Measurements from ENCODE around the gene CCT4.

DNA sequence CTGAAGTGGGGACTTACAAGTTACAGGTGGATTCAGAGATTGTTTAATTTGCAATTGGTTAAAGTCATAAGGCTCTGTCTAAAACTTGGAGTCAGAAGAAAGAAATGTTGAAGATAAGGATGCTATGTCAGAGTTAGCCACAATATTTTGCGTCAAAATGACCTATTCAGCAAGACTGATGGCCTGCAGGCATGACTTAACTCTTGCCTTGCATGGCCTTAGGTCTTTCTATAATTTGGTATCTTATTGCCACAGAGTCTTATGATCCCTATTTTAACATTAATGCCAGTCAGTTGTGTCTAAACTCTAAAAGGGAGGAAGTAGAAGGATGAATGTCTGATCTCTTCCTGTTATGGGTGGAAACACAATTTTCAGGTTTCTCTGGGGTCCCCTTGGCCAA, 11.8 kb upstream of the CCT4 start:
- no peak for TF ChIP-seq EZH2 (IDR thresholded peaks at IDR 0.05; ENCODE audit: low read depth, unreplicated experiment)
- TF ChIP-seq POLR2AphosphoS5 (IDR thresholded peaks at IDR 0.05; ENCODE audit: low read depth): no peak
- TF ChIP-seq, protein P1, sequence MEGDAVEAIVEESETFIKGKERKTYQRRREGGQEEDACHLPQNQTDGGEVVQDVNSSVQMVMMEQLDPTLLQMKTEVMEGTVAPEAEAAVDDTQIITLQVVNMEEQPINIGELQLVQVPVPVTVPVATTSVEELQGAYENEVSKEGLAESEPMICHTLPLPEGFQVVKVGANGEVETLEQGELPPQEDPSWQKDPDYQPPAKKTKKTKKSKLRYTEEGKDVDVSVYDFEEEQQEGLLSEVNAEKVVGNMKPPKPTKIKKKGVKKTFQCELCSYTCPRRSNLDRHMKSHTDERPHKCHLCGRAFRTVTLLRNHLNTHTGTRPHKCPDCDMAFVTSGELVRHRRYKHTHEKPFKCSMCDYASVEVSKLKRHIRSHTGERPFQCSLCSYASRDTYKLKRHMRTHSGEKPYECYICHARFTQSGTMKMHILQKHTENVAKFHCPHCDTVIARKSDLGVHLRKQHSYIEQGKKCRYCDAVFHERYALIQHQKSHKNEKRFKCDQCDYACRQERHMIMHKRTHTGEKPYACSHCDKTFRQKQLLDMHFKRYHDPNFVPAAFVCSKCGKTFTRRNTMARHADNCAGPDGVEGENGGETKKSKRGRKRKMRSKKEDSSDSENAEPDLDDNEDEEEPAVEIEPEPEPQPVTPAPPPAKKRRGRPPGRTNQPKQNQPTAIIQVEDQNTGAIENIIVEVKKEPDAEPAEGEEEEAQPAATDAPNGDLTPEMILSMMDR (conservative IDR thresholded peaks at IDR 0.05; ENCODE audit: low read depth in 2 of 2): no peak
- no peak for TF ChIP-seq ZNF331 (CRISPR knock-in tag; IDR thresholded peaks at IDR 0.05; ENCODE audit: low read depth)

All from GM23338 (cell line).